AG10803 (cell line): ENCODE results near the gene RPTOR.

Experiments used
- DNase-seq: peaks from one replicate; pipeline ENCODE4 v3.0.0; 2010; ENCODE audit warnings: low read depth
- H3K4me3 ChIP-seq: 2 replicates; pipeline ENCODE4 v1.5.1; 2011; ENCODE audit warnings: mild to moderate bottlenecking, low read length, control low read depth
- CTCF ChIP-seq: conservative IDR thresholded peaks from 2 replicates; pipeline ENCODE4 v1.5.1; 2011; ENCODE audit warnings: mild to moderate bottlenecking, low read length, control low read depth, inconsistent platforms

The RPTOR gene

GRCh38 chr17:80582165-80582564 lies 37.5 kb downstream of the RPTOR start:
- no peak for TF ChIP-seq CTCF
- no peak overlapping the region for H3K4me3 ChIP-seq
- DNase-seq = no peak

GRCh38 chr17:80584176-80584905 lies 39.7 kb downstream of the RPTOR start:
- no peak for TF ChIP-seq CTCF
- H3K4me3 ChIP-seq = no peak overlapping the region
- no peak for DNase-seq

GRCh38 chr17:80585890-80586845 lies 41.5 kb downstream of the RPTOR start:
- TF ChIP-seq CTCF = no peak
- no peak overlapping the region for H3K4me3 ChIP-seq
- DNase-seq = no peak

GRCh38 chr17:80586846-80587228 lies 42.2 kb downstream of the RPTOR start:
- H3K4me3 ChIP-seq = no peak overlapping the region
- no peak for DNase-seq
- TF ChIP-seq CTCF = no peak

GRCh38 chr17:80588702-80589383 lies 44.2 kb downstream of the RPTOR start:
- no peak for TF ChIP-seq CTCF
- no peak overlapping the region for H3K4me3 ChIP-seq
- DNase-seq = peak; percentile 10

- H3K4me3 ChIP-seq = no peak overlapping the region
- no peak for DNase-seq
- no peak for TF ChIP-seq CTCF
These were observed 47.1 kb downstream of the RPTOR start for GRCh38 chr17:80591788-80592187.
